PC-3 (cell line): ENCODE results near the gene MLPH.

Experiments
- CTCF ChIP-seq: fragments of 300-600 bp; sonication (generic); conservative IDR thresholded peaks from 2 replicates; pipeline ENCODE4 v1.5.1; 2017; ENCODE audit warnings: antibody characterized with exemption, low read depth, mild to moderate bottlenecking, low read length
- EZH2 ChIP-seq: fragments of 300-600 bp; sonication (generic); IDR thresholded peaks from one replicate; pipeline ENCODE4 v1.6.1; 2017; ENCODE audit warnings: antibody characterized with exemption, mild to moderate bottlenecking, low read length; ENCODE audit not compliant: unreplicated experiment
- EZH2phosphoT487 ChIP-seq: fragments of 300-600 bp; sonication (generic); IDR thresholded peaks from 2 replicates; pipeline ENCODE4 v1.6.1; 2018; ENCODE audit warnings: mild to moderate bottlenecking, antibody characterized with exemption, low read length, borderline replicate concordance

DNA sequence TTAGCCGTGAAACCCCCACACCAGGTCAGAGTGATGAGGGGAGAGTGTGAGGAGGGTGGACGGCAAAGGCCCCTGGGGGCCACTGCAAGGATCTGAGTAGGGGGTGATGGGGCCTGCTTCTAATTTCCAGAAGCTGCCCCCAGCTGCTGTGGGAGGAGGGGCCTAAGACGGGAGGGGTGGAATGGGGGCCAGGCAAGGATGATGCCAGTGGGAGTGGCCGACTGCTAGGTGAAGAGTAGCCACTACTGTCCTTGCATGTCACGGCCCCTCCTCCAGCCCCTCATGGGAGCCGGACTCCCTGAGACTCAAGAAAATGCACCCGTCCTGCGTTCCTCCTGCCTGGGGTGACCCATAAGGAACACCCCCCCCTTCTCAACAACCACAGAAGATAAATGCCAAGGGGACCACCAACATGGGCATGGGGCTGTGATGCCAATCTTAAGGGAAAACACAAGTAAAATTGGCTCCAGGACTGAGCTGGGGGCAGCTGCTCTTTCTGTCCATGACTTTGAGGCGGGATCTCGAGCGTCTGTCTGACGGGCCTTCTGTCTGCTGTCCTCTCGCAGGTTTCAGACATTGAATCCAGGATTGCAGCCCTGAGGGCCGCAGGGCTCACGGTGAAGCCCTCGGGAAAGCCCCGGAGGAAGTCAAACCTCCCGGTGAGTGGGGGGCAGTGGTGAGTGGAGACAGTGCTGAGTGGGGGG is 55.1 kb downstream of the MLPH start:
- TF ChIP-seq CTCF: no peak
- no peak for TF ChIP-seq EZH2
- TF ChIP-seq EZH2phosphoT487: no peak
